HL-60 (cell line): ENCODE results near the gene ERCC6L2.

Source experiments
- GABPA ChIP-seq: IDR thresholded peaks from 2 replicates; pipeline ENCODE4 v1.6.1; 2012; ENCODE audit warnings: low read depth
- POLR2AphosphoS5 ChIP-seq: IDR thresholded peaks from 2 replicates; pipeline ENCODE4 v1.6.1; 2012; ENCODE audit warnings: low read depth
- SPI1 ChIP-seq: IDR thresholded peaks from 2 replicates; pipeline ENCODE4 v1.6.1; 2012; ENCODE audit warnings: low read depth, mild to moderate bottlenecking, borderline replicate concordance
- TF ChIP-seq, protein P1 (sequence below): IDR thresholded peaks from one replicate; pipeline ENCODE4 v1.5.1; 2011; ENCODE audit warnings: low read length, control low read depth, inconsistent platforms; ENCODE audit not compliant: insufficient read depth
- TF ChIP-seq, protein P2 (sequence below): IDR thresholded peaks from 2 replicates; pipeline ENCODE4 v1.6.1; 2012; ENCODE audit warnings: low read depth; ENCODE audit not compliant: insufficient replicate concordance

DNA sequence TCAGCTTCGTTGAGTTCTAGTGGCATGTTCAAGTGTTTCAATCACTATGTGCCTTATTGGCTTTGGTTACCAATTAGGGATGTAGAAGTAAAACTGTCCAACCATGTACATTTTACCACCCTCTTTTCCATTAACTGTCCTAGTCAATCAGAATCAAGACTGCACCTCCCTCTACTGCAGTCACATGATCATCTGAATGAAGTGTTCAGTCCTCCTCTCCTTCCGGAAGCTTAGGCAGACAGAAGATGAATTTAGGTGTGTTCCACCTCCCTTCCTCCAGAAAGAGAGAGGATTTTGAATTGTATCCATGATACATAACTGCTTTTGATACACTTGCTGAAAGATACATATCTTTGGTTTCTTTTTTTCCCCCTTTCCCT is 133.7 kb downstream of the ERCC6L2 start:
- TF ChIP-seq, protein P1, sequence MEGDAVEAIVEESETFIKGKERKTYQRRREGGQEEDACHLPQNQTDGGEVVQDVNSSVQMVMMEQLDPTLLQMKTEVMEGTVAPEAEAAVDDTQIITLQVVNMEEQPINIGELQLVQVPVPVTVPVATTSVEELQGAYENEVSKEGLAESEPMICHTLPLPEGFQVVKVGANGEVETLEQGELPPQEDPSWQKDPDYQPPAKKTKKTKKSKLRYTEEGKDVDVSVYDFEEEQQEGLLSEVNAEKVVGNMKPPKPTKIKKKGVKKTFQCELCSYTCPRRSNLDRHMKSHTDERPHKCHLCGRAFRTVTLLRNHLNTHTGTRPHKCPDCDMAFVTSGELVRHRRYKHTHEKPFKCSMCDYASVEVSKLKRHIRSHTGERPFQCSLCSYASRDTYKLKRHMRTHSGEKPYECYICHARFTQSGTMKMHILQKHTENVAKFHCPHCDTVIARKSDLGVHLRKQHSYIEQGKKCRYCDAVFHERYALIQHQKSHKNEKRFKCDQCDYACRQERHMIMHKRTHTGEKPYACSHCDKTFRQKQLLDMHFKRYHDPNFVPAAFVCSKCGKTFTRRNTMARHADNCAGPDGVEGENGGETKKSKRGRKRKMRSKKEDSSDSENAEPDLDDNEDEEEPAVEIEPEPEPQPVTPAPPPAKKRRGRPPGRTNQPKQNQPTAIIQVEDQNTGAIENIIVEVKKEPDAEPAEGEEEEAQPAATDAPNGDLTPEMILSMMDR, result no peak
- no peak for TF ChIP-seq POLR2AphosphoS5
- no peak for TF ChIP-seq GABPA
- no peak for TF ChIP-seq SPI1
- TF ChIP-seq, protein P2, sequence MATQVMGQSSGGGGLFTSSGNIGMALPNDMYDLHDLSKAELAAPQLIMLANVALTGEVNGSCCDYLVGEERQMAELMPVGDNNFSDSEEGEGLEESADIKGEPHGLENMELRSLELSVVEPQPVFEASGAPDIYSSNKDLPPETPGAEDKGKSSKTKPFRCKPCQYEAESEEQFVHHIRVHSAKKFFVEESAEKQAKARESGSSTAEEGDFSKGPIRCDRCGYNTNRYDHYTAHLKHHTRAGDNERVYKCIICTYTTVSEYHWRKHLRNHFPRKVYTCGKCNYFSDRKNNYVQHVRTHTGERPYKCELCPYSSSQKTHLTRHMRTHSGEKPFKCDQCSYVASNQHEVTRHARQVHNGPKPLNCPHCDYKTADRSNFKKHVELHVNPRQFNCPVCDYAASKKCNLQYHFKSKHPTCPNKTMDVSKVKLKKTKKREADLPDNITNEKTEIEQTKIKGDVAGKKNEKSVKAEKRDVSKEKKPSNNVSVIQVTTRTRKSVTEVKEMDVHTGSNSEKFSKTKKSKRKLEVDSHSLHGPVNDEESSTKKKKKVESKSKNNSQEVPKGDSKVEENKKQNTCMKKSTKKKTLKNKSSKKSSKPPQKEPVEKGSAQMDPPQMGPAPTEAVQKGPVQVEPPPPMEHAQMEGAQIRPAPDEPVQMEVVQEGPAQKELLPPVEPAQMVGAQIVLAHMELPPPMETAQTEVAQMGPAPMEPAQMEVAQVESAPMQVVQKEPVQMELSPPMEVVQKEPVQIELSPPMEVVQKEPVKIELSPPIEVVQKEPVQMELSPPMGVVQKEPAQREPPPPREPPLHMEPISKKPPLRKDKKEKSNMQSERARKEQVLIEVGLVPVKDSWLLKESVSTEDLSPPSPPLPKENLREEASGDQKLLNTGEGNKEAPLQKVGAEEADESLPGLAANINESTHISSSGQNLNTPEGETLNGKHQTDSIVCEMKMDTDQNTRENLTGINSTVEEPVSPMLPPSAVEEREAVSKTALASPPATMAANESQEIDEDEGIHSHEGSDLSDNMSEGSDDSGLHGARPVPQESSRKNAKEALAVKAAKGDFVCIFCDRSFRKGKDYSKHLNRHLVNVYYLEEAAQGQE, result no peak
